HepG2 (cell line): ENCODE results near the gene FBXO30. TPM values are rescaled to one million over a fixed set of nuclear protein-coding genes. Genes with fewer than 3 reads are reported as not detected.

ENCODE experiments used
- AGO1 ChIP-seq: fragments of 200-400 bp; formaldehyde crosslinking; IDR thresholded peaks from 2 replicates; pipeline ENCODE4 v1.6.1; 2017; ENCODE audit warnings: mild to moderate bottlenecking, low read depth, low read length, moderate library complexity; ENCODE audit not compliant: poor library complexity, severe bottlenecking
- ARHGAP35 ChIP-seq: sonication (generic); formaldehyde crosslinking; IDR thresholded peaks from 2 replicates; pipeline ENCODE4 v1.9.0; 2022; ENCODE audit warnings: mild to moderate bottlenecking, inconsistent platforms, moderate library complexity, missing genetic modification reagents, borderline replicate concordance
- CAMTA2 ChIP-seq: sonication (generic); formaldehyde crosslinking; IDR thresholded peaks from 2 replicates; pipeline ENCODE4 v1.4.0; 2020; ENCODE audit warnings: mild to moderate bottlenecking, missing genetic modification reagents, borderline replicate concordance
- HMGXB3 ChIP-seq: sonication (generic); formaldehyde crosslinking; IDR thresholded peaks from 2 replicates; pipeline ENCODE4 v1.4.0; 2020; ENCODE audit warnings: missing genetic modification reagents, borderline replicate concordance
- SCMH1 ChIP-seq: sonication (generic); formaldehyde crosslinking; IDR thresholded peaks from 2 replicates; pipeline ENCODE4 v1.9.0; 2021; ENCODE audit warnings: missing genetic modification reagents, mild to moderate bottlenecking, borderline replicate concordance
- SIN3A ChIP-seq: IDR thresholded peaks from 2 replicates; pipeline ENCODE4 v1.6.1; 2011; ENCODE audit warnings: low read depth, mild to moderate bottlenecking, control low read depth, low read length, borderline replicate concordance
- THYN1 ChIP-seq: sonication (generic); formaldehyde crosslinking; IDR thresholded peaks from 2 replicates; pipeline ENCODE4 v1.8.1; 2023; ENCODE audit warnings: low read depth, mild to moderate bottlenecking, moderate library complexity, missing genetic modification reagents, borderline replicate concordance
- ZFAT ChIP-seq: sonication (generic); formaldehyde crosslinking; conservative IDR thresholded peaks from 2 replicates; pipeline ENCODE4 v1.8.1; 2023; ENCODE audit warnings: missing genetic modification reagents, inconsistent platforms
- ZNF142 ChIP-seq: sonication (generic); formaldehyde crosslinking; IDR thresholded peaks from 2 replicates; pipeline ENCODE4 v1.4.0; 2020; ENCODE audit warnings: missing genetic modification reagents
- ZNF276 ChIP-seq: sonication (generic); formaldehyde crosslinking; IDR thresholded peaks from 2 replicates; pipeline ENCODE4 v1.4.0; 2020; ENCODE audit warnings: mild to moderate bottlenecking, low read depth, missing genetic modification reagents
- ZNF496 ChIP-seq: sonication (generic); formaldehyde crosslinking; IDR thresholded peaks from 2 replicates; pipeline ENCODE4 v1.8.1; 2023; ENCODE audit warnings: mild to moderate bottlenecking, moderate library complexity, missing genetic modification reagents; ENCODE audit not compliant: insufficient replicate concordance
- ZNF704 ChIP-seq: sonication (generic); formaldehyde crosslinking; IDR thresholded peaks from 2 replicates; pipeline ENCODE4 v1.8.1; 2023; ENCODE audit warnings: mild to moderate bottlenecking, inconsistent platforms, moderate library complexity, missing genetic modification reagents, borderline replicate concordance
- ZNF720 ChIP-seq: sonication (generic); formaldehyde crosslinking; IDR thresholded peaks from 2 replicates; pipeline ENCODE4 v1.4.0; 2020; ENCODE audit warnings: missing genetic modification reagents
- polyA plus RNA-seq, 8 experiments: library from polyadenylated mRNA; depleted of rRNA in 3 of 8; stranded (reverse) in 7 of 8; unstranded in 1 of 8; fragments of >200 nt; fragmentation: Illumina TruSeq in 4 of 8; extraction: Trizol in 4 of 8; gene quantifications; 2 replicates each; pipeline versions ENCODE4 v1.2.1 to v1.2.3, GENCODE V29; 2011 to 2016; ENCODE audit warnings: low read depth in 4 of 8, missing spikeins in 1 of 8, mixed read lengths in 1 of 8; ENCODE audit not compliant: insufficient read depth in 1 of 8
- total RNA-seq, 5 experiments: library from RNA; depleted of rRNA; stranded (reverse); fragments of >200 nt; fragmentation: Illumina TruSeq; extraction: Trizol; gene quantifications; 2 replicates each; pipeline ENCODE4 v1.2.3, GENCODE V29; 2016; ENCODE audit warnings: low read depth in 1 of 5

The FBXO30 gene
- total and polyA plus RNA-seq, 2 of the 13 experiments (the other 11 are each of a cell fraction or from before 2014, with no cell fraction given) = 3.2 to 7.1 TPM

- TF ChIP-seq HMGXB3 (CRISPR knock-in tag) (peak; percentile 82), ZNF704 (no peak), SCMH1 (CRISPR knock-in tag) (no peak), SIN3A (no peak; the same call in 1 of the 2 replicates), ZNF276 (CRISPR knock-in tag) (peak; percentile 56; the same call in 1 of the 2 replicates), ARHGAP35 (CRISPR knock-in tag) (no peak; the same call in 1 of the 2 replicates), ZNF142 (CRISPR knock-in tag) (peak; percentile 71), AGO1 (peak; percentile 63), ZNF496 (CRISPR knock-in tag) (no peak), ZNF720 (CRISPR knock-in tag) (no peak), CAMTA2 (CRISPR knock-in tag) (peak; percentile 12; the same call in 1 of the 2 replicates), THYN1 (CRISPR knock-in tag) (no peak), ZFAT (CRISPR knock-in tag) (0 out of 2 replicates have a peak, but pooled peaks have one; percentile 37)
Observed at GRCh38 chr6:145814501-145815308, at the start of gene FBXO30 (continued).
